H1 (cell line): ENCODE measurements around the gene NSL1. TPM values are rescaled to one million over a fixed set of nuclear protein-coding genes. Genes with fewer than 3 reads are reported as not detected.

Experiments
- GTF2F1 ChIP-seq: IDR thresholded peaks from 2 replicates; pipeline ENCODE4 v1.6.1; 2012; ENCODE audit warnings: low read depth, low read length, improper control_type of control experiment, borderline replicate concordance
- SP2 ChIP-seq: IDR thresholded peaks from 2 replicates; pipeline ENCODE4 v1.6.1; 2012; ENCODE audit warnings: mild to moderate bottlenecking, low read length, inconsistent platforms
- SUZ12 ChIP-seq: fragments of 200-600 bp; sonication (generic); IDR thresholded peaks from 2 replicates; pipeline ENCODE4 v1.6.1; 2012; ENCODE audit warnings: mild to moderate bottlenecking, inconsistent platforms, low read length, moderate library complexity, mixed read lengths
- polyA plus RNA-seq, 7 experiments: library from polyadenylated mRNA; depleted of rRNA in 3 of 7; stranded (reverse) in 5 of 7; unstranded in 2 of 7; fragments of >200 nt in 5 of 7; fragments of 200-250 nt in 2 of 7; gene quantifications; 1 replicate in 5 of 7; 2 replicates in 1 of 7; 4 replicates in 1 of 7; pipeline versions ENCODE4 v1.2.1 to v1.2.3, GENCODE V29; 2011 to 2013; ENCODE audit warnings: missing spikeins in 2 of 7, mixed read lengths in 2 of 7
- total RNA-seq: library from RNA; stranded (reverse); fragmentation: NEBNext Ultra II Directional; extraction: Animal tissue kit (Norgen Biotek cat#: 25700); gene quantifications from 2 replicates; pipeline ENCODE4 v1.2.1, GENCODE V29; 2021

Gene NSL1
- total and polyA plus RNA-seq, 2 of the 8 experiments (the other 6 are each of a cell fraction or from before 2014, with no cell fraction given), result 25.4 to 51.7 TPM

DNA sequence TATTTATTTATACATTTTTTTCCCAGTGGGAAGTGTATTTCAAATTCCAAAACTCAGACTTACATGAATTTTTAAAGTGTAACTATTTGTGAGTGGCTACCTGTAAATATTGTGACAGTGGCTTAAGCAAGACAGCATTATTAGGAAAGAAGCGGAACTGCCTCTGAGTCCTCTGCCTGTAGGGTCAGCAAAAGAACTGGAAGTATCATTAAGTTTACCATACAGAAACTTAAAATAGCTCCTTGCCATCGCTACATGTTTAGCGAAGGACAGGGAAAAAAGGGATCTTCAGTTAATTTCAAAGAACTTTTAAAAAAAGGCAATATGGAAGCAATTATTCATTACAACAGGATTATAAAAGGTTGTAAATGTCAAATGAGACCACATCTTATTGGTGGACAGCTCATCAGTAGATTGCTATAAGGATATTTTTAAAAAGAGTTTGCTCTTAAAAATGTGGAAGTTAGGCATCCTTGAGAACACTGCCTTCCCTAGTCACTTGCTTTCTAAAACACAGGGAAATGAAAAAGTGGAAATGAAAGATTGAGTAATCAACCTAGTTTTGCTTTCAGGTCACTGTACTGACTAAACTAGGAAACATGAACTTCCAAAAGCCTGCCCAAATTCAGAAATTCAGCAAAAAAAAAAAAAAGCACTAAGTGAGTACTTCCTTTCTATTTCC, 39.2 kb downstream of the NSL1 start (continued):
- TF ChIP-seq SUZ12 (no peak), GTF2F1 (no peak), SP2 (no peak)
